OCI-LY1 (cell line): ENCODE results near the gene SLC22A9.

ENCODE experiments used
- EZH2 ChIP-seq: fragments of 200-600 bp; sonication (generic), shearing (Covaris generic); IDR thresholded peaks from 2 replicates; pipeline ENCODE4 v1.8.0; 2017; ENCODE audit warnings: borderline replicate concordance, mixed run types, mild to moderate bottlenecking, antibody characterized with exemption, low read length, moderate library complexity, mixed read lengths
- TF ChIP-seq, protein P1 (sequence below): fragments of 200-600 bp; sonication (generic), shearing (Covaris generic); IDR thresholded peaks from 2 replicates; pipeline ENCODE4 v1.5.1; 2017; ENCODE audit warnings: mild to moderate bottlenecking, antibody characterized with exemption, low read length, moderate library complexity, mixed read lengths

DNA sequence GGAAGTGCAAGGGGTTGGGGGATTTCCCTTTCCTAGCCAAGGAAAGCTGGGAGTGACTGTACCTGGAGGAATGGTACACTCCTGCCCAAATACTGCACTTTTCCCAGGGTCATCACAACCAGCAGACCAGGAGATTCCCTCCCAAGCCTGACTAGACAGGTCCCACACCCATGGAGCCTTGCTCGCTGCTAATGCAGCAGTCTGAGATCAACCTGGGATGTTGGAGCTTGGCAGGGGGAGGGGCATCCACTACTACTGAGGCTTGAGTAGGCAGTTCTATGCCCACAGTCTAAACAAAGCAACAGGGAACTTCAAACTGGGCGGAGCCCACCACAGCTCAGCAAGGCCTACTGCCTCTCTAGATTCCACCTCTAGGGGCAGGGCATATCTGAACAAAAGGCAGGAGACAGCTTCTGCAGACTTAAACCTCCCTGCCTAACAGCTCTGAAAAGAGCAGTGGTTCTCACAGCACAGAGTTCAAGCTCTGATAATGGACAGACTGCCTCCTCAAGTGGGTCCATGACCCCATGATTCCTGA, 58.5 kb downstream of the SLC22A9 start:
- TF ChIP-seq, protein P1, sequence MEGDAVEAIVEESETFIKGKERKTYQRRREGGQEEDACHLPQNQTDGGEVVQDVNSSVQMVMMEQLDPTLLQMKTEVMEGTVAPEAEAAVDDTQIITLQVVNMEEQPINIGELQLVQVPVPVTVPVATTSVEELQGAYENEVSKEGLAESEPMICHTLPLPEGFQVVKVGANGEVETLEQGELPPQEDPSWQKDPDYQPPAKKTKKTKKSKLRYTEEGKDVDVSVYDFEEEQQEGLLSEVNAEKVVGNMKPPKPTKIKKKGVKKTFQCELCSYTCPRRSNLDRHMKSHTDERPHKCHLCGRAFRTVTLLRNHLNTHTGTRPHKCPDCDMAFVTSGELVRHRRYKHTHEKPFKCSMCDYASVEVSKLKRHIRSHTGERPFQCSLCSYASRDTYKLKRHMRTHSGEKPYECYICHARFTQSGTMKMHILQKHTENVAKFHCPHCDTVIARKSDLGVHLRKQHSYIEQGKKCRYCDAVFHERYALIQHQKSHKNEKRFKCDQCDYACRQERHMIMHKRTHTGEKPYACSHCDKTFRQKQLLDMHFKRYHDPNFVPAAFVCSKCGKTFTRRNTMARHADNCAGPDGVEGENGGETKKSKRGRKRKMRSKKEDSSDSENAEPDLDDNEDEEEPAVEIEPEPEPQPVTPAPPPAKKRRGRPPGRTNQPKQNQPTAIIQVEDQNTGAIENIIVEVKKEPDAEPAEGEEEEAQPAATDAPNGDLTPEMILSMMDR, result peak; percentile 18; the same call in 1 of the 2 replicates
- TF ChIP-seq EZH2, result no peak
